ENCODE data around the gene PLA2G7.

The PLA2G7 gene

DNA sequence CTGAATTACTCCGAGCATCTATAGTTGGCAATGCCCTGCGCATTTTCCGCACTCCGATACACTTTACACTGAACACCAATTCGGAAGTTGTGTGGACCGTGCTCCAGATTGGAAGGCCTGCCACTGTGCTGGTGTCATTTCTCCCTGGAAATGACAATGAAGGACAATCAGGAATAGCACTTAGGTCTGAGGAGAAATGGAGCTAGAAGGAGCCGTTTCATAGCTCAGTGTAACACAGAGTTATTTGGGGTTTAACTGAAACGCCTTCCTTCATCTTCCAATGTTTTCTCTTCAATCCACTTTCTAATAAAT is 501 bp upstream of the PLA2G7 start:
- no peak overlapping the region for H3K4me3 Mint-ChIP-seq

DNA sequence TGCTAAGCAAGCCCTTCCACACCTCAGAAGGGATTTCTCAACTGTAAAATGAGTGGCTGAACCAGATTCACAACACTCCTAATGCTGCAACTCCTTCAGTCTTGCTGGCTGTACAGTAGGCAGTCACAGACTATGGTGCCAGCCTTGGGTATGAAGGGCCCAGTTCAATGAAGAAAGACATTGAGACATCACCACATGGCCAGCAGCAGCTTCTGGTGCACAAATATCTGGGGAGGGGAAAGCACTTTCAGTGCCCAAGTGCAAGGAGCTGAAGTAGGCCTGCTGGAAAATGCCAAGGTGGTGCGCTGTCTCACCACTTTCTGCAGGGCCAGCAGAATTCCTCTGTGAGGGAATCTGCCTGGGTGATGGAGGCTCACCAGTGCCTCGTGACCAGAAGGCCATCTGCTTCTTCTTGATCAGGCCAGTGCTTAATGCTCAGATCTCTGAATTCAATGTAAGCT is 1.8 kb downstream of the PLA2G7 start:
- Mint-ChIP-seq H3K4me3 (no peak overlapping the region), H3K9me3 (no peaks in the 10 kb centered on the region), H3K4me1 (no peaks in the 10 kb centered on the region), H3K27ac (no peak overlapping the region), H3K27me3 (peaks cover 56% of the 10 kb centered on the region), H3K36me3 (no peaks in the 10 kb centered on the region)
- DNase-seq, result no peak
- CTCF ChIA-PET, result no interaction called here

More for the DNA sequence above, 501 bp upstream of the PLA2G7 start:
- H3K27me3 Mint-ChIP-seq, result peaks cover 56% of the 10 kb centered on the region
- H3K4me1 Mint-ChIP-seq, result no peaks in the 10 kb centered on the region
- H3K27ac Mint-ChIP-seq, result no peak overlapping the region
- H3K9me3 Mint-ChIP-seq, result no peaks in the 10 kb centered on the region
- H3K36me3 Mint-ChIP-seq, result no peaks in the 10 kb centered on the region
- no peak for DNase-seq
- CTCF ChIA-PET, result no interaction called here

DNA sequence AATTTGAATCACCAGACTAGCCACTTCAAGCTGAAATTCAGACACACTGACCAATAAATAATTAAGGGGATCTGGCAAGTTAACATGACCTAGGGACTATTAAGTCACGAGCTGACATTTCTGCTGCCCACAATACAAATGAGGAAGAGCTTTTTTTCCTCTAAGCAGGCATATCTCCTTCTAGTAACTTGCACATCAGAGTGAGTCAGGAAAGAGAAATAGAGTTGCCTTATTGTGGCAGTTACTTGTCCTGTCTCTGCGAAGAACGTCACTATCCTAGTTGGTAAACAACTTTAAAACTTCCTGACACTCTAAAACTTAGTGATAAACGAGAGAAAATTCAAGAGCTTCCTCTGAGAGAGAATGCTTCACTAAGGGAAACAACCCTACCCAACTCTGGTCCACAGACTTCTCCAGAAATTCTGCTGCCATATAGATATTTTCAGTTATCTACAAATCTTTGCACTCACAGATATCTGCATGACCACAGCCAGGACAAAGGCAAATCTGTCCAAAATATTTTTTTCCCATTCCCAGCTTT is 4.2 kb downstream of the PLA2G7 start:
- H3K9me3 Mint-ChIP-seq, result no peaks in the 10 kb centered on the region
- H3K27me3 Mint-ChIP-seq, result peaks cover 39% of the 10 kb centered on the region
- H3K36me3 Mint-ChIP-seq, result no peaks in the 10 kb centered on the region
- H3K27ac Mint-ChIP-seq, result no peak overlapping the region
- DNase-seq, result no peak
- CTCF ChIA-PET, result no interaction called here
- H3K4me1 Mint-ChIP-seq, result no peaks in the 10 kb centered on the region
- no peak overlapping the region for H3K4me3 Mint-ChIP-seq

DNA sequence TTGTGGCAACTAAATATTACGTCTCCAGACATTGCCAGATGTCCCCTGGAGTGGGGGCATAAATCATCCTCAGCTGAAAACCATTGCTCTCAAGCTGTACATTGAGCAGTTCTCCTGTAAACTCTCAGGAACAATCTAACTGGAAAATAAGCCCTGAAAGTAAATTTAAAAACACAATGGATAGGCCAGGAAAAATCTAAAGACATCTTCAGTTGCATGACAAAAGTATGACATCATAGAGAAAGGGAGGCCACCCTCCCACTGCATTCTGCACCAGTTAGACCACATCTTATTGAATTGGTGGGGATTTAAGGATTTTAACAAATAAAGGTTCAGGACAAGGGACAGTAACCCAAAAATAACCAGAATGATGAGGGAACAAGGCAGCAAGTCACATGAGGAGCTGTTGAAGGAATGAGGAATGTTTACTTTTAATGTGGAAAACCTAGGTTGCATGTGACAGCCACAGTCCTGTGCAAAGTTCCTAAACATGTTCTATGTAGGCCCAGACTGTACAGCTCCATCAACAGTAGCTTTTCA is 5.3 kb downstream of the PLA2G7 start:
- Mint-ChIP-seq H3K9me3 (no peaks in the 10 kb centered on the region), H3K36me3 (no peaks in the 10 kb centered on the region), H3K4me3 (no peak overlapping the region), H3K27ac (no peak overlapping the region), H3K4me1 (no peaks in the 10 kb centered on the region), H3K27me3 (peaks cover 28% of the 10 kb centered on the region)
- DNase-seq, result no peak
- CTCF ChIA-PET, result interaction anchor here (0.6 kb wide), 1 partner anchor 1220 kb away, joined by 3 read pairs; no protein-coding TSS in a partner anchor

DNA sequence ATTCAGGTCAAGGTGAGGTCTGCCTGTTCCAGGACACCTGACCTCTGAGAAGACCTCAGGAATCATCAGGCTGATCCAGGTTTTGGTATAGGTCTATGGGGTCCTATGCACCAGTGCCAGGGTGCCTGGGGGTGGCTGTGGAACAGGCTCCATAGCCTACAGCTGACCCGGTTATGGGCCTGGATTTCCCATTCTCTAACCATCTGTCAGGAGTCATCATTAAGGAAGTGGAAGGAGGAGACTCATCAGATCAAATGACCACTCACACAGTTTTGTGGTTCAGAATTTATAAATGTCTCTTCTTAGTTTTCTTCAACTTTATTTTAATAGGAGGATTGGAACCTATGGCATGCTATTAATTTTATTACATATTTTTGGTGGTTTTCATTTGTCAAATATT is 14.8 kb downstream of the PLA2G7 start:
- CTCF ChIA-PET, result no interaction called here
- peaks cover 8% of the 10 kb centered on the region for H3K27me3 Mint-ChIP-seq
- DNase-seq, result no peak

DNA sequence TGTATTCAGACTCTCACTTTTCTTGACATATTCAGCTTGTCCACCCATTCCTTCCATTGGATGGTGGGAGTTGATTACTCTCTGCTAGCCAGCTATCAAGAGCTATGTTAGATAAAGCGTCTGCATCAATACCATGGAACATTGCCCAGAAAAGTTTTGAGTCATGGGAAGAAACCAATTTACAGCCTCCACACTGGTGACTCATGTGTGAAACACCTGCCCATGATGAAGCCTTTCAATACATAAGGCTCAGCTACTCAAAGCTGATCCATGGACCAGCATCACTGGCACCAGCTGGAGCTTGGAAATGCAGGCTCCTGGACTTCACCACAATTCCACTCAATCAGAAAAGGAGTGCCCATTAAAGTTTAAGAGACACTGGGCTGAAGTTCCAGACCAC is 16.1 kb downstream of the PLA2G7 start:
- H3K4me1 Mint-ChIP-seq, result no peaks in the 10 kb centered on the region
- no peak for DNase-seq
- H3K36me3 Mint-ChIP-seq, result no peaks in the 10 kb centered on the region
- H3K27me3 Mint-ChIP-seq, result peaks cover 8% of the 10 kb centered on the region
- no peaks in the 10 kb centered on the region for H3K9me3 Mint-ChIP-seq
- H3K27ac Mint-ChIP-seq, result no peak overlapping the region
- no peak overlapping the region for H3K4me3 Mint-ChIP-seq
- CTCF ChIA-PET, result no interaction called here

More for the DNA sequence above, 14.8 kb downstream of the PLA2G7 start:
- no peak overlapping the region for H3K27ac Mint-ChIP-seq
- no peaks in the 10 kb centered on the region for H3K4me1 Mint-ChIP-seq
- no peak overlapping the region for H3K4me3 Mint-ChIP-seq
- no peaks in the 10 kb centered on the region for H3K36me3 Mint-ChIP-seq
- no peaks in the 10 kb centered on the region for H3K9me3 Mint-ChIP-seq

DNA sequence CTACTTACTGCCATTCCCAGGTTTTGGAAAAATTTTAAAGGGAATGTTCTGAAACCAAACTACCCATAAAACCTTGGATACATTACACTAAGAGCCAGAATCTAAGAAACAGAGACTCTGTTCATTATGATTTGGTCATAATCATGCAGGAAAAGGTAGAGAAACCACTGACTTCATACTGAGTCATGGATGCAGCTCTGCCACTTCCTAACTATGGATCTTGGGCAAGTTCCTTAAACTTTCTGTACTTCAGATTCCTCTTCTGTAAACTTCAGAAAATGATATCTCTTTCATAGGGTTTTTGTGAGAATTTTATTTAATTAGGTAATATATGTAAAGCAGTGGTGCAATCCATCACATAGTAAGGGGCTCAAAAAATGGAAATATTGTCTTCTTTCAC is 20.0 kb downstream of the PLA2G7 start:
- Mint-ChIP-seq H3K27me3 (peaks cover 7% of the 10 kb centered on the region), H3K36me3 (no peaks in the 10 kb centered on the region), H3K4me3 (no peak overlapping the region), H3K27ac (no peak overlapping the region), H3K9me3 (no peaks in the 10 kb centered on the region), H3K4me1 (no peaks in the 10 kb centered on the region)
- DNase-seq, result no peak
- CTCF ChIA-PET, result no interaction called here

DNA sequence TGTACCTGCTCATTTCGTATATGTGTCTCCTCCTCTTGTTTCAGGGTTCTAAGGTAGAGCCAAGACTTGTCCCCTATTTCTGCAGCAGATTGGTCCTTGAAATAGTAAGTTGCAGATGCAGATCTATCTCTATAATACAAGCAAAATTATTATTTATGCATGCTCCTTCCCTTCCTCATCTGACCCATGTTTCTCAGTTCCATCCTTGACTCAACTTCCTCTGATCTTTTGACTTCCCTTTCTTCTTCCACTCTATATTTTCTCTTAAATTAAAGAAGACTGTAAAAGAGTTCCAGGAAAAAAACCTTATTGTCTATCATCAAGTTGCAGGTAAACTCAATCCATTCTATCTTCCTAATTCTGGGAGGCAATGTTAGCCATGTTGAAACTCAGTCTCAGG is 23.7 kb downstream of the PLA2G7 start:
- DNase-seq, result no peak
- CTCF ChIA-PET, result no interaction called here
- no peaks in the 10 kb centered on the region for H3K4me1 Mint-ChIP-seq
- H3K9me3 Mint-ChIP-seq, result no peaks in the 10 kb centered on the region
- no peak overlapping the region for H3K4me3 Mint-ChIP-seq
- H3K27ac Mint-ChIP-seq, result no peak overlapping the region
- H3K27me3 Mint-ChIP-seq, result peaks cover 5% of the 10 kb centered on the region
- H3K36me3 Mint-ChIP-seq, result no peaks in the 10 kb centered on the region

DNA sequence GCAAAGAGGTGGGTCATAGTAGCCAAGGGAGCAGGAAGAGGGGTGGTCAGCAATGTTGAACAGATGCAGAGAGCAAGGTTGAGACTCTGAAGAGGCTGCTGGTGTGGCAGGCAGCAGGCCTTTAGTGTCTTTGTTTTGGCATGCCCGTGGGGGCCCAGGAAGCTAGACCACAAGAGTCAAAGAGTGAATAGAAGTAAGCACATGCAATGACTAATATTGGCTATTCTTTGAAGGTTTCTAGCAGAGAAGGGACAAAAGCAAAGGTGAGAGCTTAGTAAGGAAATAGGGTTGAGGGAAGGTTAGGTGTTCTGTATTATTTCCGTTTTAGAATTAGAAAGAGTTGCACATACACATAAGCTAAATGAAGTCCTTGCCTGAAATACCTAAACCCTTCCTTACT is 28.7 kb downstream of the PLA2G7 start:
- H3K36me3 Mint-ChIP-seq, result no peaks in the 10 kb centered on the region
- no peak overlapping the region for H3K27ac Mint-ChIP-seq
- CTCF ChIA-PET, result no interaction called here
- no peaks in the 10 kb centered on the region for H3K9me3 Mint-ChIP-seq
- H3K4me3 Mint-ChIP-seq, result no peak overlapping the region
- no peaks in the 10 kb centered on the region for H3K4me1 Mint-ChIP-seq
- H3K27me3 Mint-ChIP-seq, result peaks cover 9% of the 10 kb centered on the region
- DNase-seq, result no peak

DNA sequence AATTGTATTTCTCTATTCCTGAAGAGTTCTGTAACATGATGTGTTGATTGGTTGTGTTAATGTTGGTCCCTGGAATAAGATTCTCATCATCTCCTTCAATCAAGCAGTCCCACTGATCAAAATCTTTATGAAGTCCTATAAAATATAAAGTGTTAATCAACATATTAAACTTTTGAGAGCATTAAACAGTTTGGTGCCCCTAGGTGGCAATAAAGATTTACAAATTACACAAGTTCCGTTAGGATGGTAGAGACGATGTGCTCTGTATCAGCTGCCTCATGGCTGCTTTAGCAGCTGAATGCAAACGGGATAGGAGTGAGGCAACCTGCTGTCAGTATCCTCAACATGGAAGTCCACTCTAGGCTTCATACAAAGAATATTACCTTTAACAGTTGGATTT is 30.6 kb downstream of the PLA2G7 start:
- CTCF ChIA-PET, result no interaction called here
- Mint-ChIP-seq H3K4me3 (no peak overlapping the region), H3K4me1 (no peaks in the 10 kb centered on the region), H3K36me3 (no peaks in the 10 kb centered on the region), H3K27ac (no peak overlapping the region), H3K27me3 (peaks cover 6% of the 10 kb centered on the region), H3K9me3 (no peaks in the 10 kb centered on the region)
- no peak for DNase-seq

DNA sequence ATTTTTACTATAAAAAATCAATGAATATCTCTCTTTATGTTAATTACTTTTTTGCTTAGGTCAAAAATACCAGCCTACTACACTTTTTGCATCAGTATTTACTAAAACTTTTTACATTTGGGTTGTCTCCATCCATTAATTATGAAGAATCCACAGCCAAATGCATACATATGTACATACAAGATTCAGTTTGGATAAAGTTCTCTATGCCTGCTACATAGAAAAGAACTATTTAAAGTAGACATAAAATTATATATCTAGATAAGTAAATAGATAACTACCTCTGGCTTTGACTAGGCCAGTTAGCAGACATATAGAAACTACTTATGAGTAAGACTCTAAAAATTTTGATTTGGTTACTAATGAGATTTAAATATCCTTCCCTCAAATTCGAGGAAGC is 35.2 kb downstream of the PLA2G7 start:
- Mint-ChIP-seq H3K27me3 (peaks cover 9% of the 10 kb centered on the region), H3K4me1 (no peaks in the 10 kb centered on the region), H3K9me3 (no peaks in the 10 kb centered on the region), H3K36me3 (no peaks in the 10 kb centered on the region), H3K27ac (no peak overlapping the region), H3K4me3 (no peak overlapping the region)
- CTCF ChIA-PET, result no interaction called here
- DNase-seq, result no peak

DNA sequence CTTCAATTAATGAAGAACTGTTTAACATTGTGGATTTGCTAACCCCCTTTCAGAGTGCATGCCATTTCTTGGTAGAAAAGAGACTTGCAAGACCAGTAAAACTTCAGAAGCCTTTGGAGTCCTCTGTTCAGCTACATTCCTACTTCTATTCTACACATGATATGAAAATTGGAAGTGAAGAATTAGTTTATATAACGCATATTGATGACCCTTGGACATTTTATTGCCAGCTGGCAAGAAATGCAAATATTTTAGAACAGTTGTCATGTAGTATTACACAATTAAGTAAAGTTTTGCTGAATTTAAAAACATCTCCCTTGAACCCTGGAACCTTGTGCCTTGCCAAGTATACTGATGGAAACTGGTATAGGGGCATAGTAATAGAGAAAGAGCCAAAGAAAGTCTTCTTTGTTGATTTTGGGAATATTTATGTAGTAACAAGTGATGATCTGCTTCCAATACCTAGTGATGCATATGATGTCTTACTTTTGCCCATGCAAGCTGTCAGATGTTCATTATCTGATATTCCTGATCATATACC is 44.2 kb downstream of the PLA2G7 start:
- no peak for DNase-seq
- Mint-ChIP-seq H3K4me1 (no peaks in the 10 kb centered on the region), H3K27me3 (no peaks in the 10 kb centered on the region), H3K9me3 (no peaks in the 10 kb centered on the region), H3K36me3 (no peaks in the 10 kb centered on the region), H3K27ac (no peak overlapping the region), H3K4me3 (no peak overlapping the region)
- CTCF ChIA-PET, result no interaction called here

DNA sequence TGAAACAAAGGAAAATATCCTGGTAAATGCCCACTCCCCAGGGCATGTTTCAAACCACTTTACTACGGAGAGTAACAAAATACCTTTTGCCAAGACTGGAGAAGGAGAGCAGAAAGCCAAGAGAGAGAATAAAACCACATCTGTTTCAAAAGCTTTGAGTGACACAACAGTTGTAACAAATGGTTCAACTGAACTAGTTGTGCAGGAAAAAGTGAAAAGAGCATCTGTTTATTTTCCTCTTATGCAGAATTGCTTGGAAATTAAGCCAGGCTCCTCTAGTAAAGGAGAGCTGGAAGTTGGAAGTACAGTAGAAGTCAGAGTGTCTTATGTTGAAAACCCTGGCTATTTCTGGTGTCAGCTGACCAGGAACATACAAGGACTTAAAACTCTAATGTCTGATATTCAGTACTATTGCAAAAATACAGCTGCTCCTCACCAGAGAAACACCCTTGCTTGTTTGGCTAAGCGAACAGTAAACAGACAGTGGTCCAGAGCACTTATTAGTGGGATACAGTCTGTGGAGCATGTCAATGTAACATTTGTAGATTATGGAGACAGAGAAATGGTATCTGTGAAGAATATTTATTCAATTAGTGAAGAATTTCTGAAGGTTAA is 44.9 kb downstream of the PLA2G7 start:
- H3K36me3 Mint-ChIP-seq, result no peaks in the 10 kb centered on the region

DNA sequence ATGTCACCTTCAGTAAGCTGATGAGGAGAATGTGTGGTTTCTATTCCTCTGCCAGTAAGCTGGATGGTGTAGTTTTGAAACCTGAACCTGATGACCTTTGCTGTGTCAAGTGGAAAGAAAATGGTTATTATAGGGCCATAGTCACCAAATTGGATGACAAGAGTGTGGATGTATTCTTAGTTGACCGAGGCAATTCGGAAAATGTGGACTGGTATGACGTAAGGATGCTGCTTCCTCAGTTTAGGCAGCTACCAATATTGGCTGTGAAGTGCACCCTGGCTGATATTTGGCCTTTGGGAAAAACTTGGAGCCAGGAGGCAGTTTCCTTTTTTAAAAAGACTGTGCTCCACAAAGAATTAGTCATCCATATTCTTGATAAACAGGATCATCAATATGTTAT is 45.5 kb downstream of the PLA2G7 start:
- H3K27me3 Mint-ChIP-seq, result no peaks in the 10 kb centered on the region
- no peaks in the 10 kb centered on the region for H3K36me3 Mint-ChIP-seq
- no peaks in the 10 kb centered on the region for H3K4me1 Mint-ChIP-seq

More for the DNA sequence above, 44.9 kb downstream of the PLA2G7 start:
- Mint-ChIP-seq H3K4me3 (no peak overlapping the region), H3K27me3 (no peaks in the 10 kb centered on the region), H3K9me3 (no peaks in the 10 kb centered on the region), H3K27ac (no peak overlapping the region), H3K4me1 (no peaks in the 10 kb centered on the region)
- CTCF ChIA-PET, result no interaction called here
- no peak for DNase-seq

DNA sequence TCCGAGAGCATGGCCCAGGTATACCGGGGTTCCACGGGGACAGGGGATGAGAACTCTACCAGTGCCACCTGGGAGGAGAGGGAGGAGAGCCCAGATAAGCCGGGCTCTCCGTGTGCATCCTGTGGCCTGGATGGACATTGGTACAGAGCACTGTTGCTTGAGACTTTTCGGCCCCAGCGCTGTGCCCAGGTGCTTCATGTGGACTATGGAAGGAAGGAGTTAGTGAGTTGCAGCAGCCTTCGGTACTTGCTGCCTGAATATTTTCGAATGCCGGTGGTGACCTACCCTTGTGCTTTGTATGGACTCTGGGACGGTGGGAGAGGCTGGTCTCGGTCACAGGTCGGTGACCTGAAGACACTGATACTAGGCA is 46.2 kb downstream of the PLA2G7 start:
- CTCF ChIA-PET, result no interaction called here
- Mint-ChIP-seq H3K27ac (no peak overlapping the region), H3K4me3 (no peak overlapping the region)

More for the DNA sequence above, 45.5 kb downstream of the PLA2G7 start:
- Mint-ChIP-seq H3K9me3 (no peaks in the 10 kb centered on the region), H3K4me3 (no peak overlapping the region), H3K27ac (no peak overlapping the region)
- CTCF ChIA-PET, result no interaction called here
- no peak for DNase-seq

More for the DNA sequence above, 46.2 kb downstream of the PLA2G7 start:
- no peaks in the 10 kb centered on the region for H3K4me1 Mint-ChIP-seq
- no peaks in the 10 kb centered on the region for H3K27me3 Mint-ChIP-seq
- H3K36me3 Mint-ChIP-seq, result no peaks in the 10 kb centered on the region
- DNase-seq, result no peak
- no peaks in the 10 kb centered on the region for H3K9me3 Mint-ChIP-seq
